ENCODE results near the gene RNH1. TPM values are rescaled to one million over a fixed set of nuclear protein-coding genes. Genes with fewer than 3 reads are reported as not detected.

Gene RNH1
- total and polyA plus RNA-seq, 2 of the 8 experiments (the other 6 are each of a cell fraction or from before 2014, with no cell fraction given): 48.7 to 49.8 TPM

GRCh38 chr11:479311-479710 lies 27.7 kb downstream of the RNH1 start:
- no peak for FAIRE-seq
- H2BK120ac ChIP-seq (replicated peaks; ENCODE audit: low read depth, low read length): no peak overlapping the region
- POLR2A ChIA-PET (ENCODE audit: partially characterized antibody): interaction anchor here (1.0 to 1.7 kb wide), 4 partner anchors 10 to 40 kb away, joined by 3 to 4 read pairs (median 4); no protein-coding TSS in a partner anchor

More at GRCh38 chr11:479311-479710, 27.7 kb downstream of the RNH1 start:
- Histone ChIP-seq H4K5ac (ENCODE audit: insufficient read length, low read depth, low read length) (no peak overlapping the region), H3K56ac (replicated peaks; ENCODE audit: insufficient read length, low read depth, low read length) (no peak overlapping the region), H3K79me1 (ENCODE audit: low read depth, low read length) (peaks cover 14% of the 10 kb centered on the region), H3K23me2 (ENCODE audit: low read depth, low read length) (no peaks in the 10 kb centered on the region), H3K27me3 (replicated peaks in 1 of 4; ENCODE audit: control insufficient read depth in 3 of 4, extremely low read depth in 1 of 4, insufficient read depth in 3 of 4, low read length in 3 of 4) (no peaks in the 10 kb centered on the region), H3K4me2 (ENCODE audit: insufficient read depth in 1 of 2, low read depth in 2 of 2, low read length in 2 of 2) (no peak overlapping the region), H3K79me2 (ENCODE audit: control insufficient read depth in 1 of 2, insufficient read depth in 2 of 2, low read length in 2 of 2) (peaks cover 7 to 27% of the 10 kb centered on the region in 2 experiments; a peak in 3 of 4 replicates), H2BK5ac (ENCODE audit: low read depth, low read length) (no peak overlapping the region), H3K14ac (ENCODE audit: insufficient read length) (no peak overlapping the region), H4K91ac (replicated peaks; ENCODE audit: insufficient read length, low read length) (no peak overlapping the region), H3K4me3 (ENCODE audit: extremely low read depth in 1 of 4, insufficient read depth in 2 of 4, low read depth in 3 of 4, low read length in 4 of 4) (no peak overlapping the region), H3K9me3 (ENCODE audit: insufficient read depth in 2 of 2, low read depth in 1 of 2, low read length in 1 of 2) (no peaks in the 10 kb centered on the region; a peak in 1 of 4 replicates), H4K20me1 (replicated peaks in 1 of 2; ENCODE audit: control insufficient read depth in 1 of 2, insufficient read depth in 2 of 2, low read length in 2 of 2) (peaks cover 0 to 6% of the 10 kb centered on the region in 2 experiments), H2BK12ac (ENCODE audit: low read depth, low read length) (no peak overlapping the region), H3K36me3 (ENCODE audit: control insufficient read depth in 2 of 4, insufficient read depth in 4 of 4, low read length in 3 of 4) (peaks cover 0 to 7% (median 2%) of the 10 kb centered on the region in 4 experiments; a peak in 2 of 8 replicates), H2BK20ac (ENCODE audit: low read length) (no peak overlapping the region), H2BK15ac (ENCODE audit: low read length) (no peak overlapping the region), H3K9ac (replicated peaks in 1 of 4; ENCODE audit: extremely low read depth in 1 of 4, low read depth in 3 of 4, low read length in 3 of 4) (no peak overlapping the region), H2AK5ac (ENCODE audit: low read depth, low read length) (no peak overlapping the region), H2AFZ (ENCODE audit: low read length) (no peak overlapping the region), H3K27ac (ENCODE audit: low read depth, low read length) (no peak overlapping the region), H4K8ac (ENCODE audit: extremely low read depth, insufficient read depth, low read length) (no peak overlapping the region), H3K4ac (replicated peaks; ENCODE audit: insufficient read length, low read depth, low read length) (no peak overlapping the region), H3K23ac (ENCODE audit: insufficient read length) (no peak overlapping the region), H3K4me1 (replicated peaks in 1 of 4; ENCODE audit: control insufficient read depth in 3 of 4, insufficient read depth in 4 of 4, low read length in 3 of 4) (peaks cover 0 to 3% (median under 1%) of the 10 kb centered on the region in 4 experiments; a peak in 2 of 7 replicates), H3K18ac (ENCODE audit: extremely low read depth, low read length) (no peak overlapping the region)
- TF ChIP-seq PHF8 (conservative IDR thresholded peaks at IDR 0.05; ENCODE audit: low read depth, low read length) (no peak), POU5F1 (IDR thresholded peaks at IDR 0.05; ENCODE audit: low read depth, low read length) (no peak), KDM1A (IDR thresholded peaks at IDR 0.05; ENCODE audit: borderline replicate concordance, low read length) (no peak), MAX (IDR thresholded peaks at IDR 0.05) (no peak), BRCA1 (IDR thresholded peaks at IDR 0.05; ENCODE audit: low read depth, low read length) (no peak), CBX5 (IDR thresholded peaks at IDR 0.05; ENCODE audit: low read depth, low read length) (no peak), POLR2A (IDR thresholded peaks at IDR 0.05; ENCODE audit: control extremely low read depth in 1 of 2, low read depth in 2 of 2, low read length in 2 of 2) (no peak), HDAC6 (IDR thresholded peaks at IDR 0.05; ENCODE audit: low read depth, low read length) (no peak)
- WGBS, 2 experiments (ENCODE audit: extremely low coverage in 1 of 2, insufficient coverage in 1 of 2, insufficient read length in 1 of 2, insufficient replicate concordance in 2 of 2, low coverage in 1 of 2, low lambda C conversion rate in 2 of 2, missing lambda C conversion rate in 1 of 2): 92% methylated on average over 13 of the region's 13 CpGs; no CpG with 5 or more reads in 1 of the 2 experiments
- no peak for DNase-seq (ENCODE audit: low read depth in 1 of 2, low spot score in 2 of 2)
- CTCF ChIA-PET (ENCODE audit: partially characterized antibody): interaction anchor here (0.7 to 1.5 kb wide), 7 partner anchors 15 to 188 kb away, joined by 3 to 6 read pairs (median 3); no protein-coding TSS in a partner anchor

All from H1 (cell line).